Measurements from ENCODE around the gene WNK2. TPM values are rescaled to one million over a fixed set of nuclear protein-coding genes. Genes with fewer than 3 reads are reported as not detected.

Gene WNK2
- total RNA-seq, 1 experiment from 2014 or later, result 0.07 TPM

- intact Hi-C loops (cut with micrococcal nuclease), result no loop called here
- Mint-ChIP-seq H3K27me3 (ENCODE audit: insufficient read depth, unreplicated experiment) (no peaks in the 10 kb centered on the region), H3K4me3 (ENCODE audit: unreplicated experiment) (no peak overlapping the region), H3K4me1 (ENCODE audit: insufficient read depth, unreplicated experiment) (no peaks in the 10 kb centered on the region), H3K36me3 (ENCODE audit: insufficient read depth, unreplicated experiment) (no peaks in the 10 kb centered on the region), H3K9me3 (ENCODE audit: unreplicated experiment) (no peaks in the 10 kb centered on the region), H3K27ac (ENCODE audit: low read depth, unreplicated experiment) (no peak overlapping the region)
- TF ChIP-seq CTCF (IDR thresholded peaks at IDR 0.05; ENCODE audit: unreplicated experiment), result no peak
- no TSS peak for BruUV-seq (replicated peaks)
- ChIA-PET POLR2A (interaction anchor here (0.6 kb wide), 1 partner anchor 995 kb away, joined by 3 read pairs; no protein-coding TSS in a partner anchor), CTCF (interaction anchor here (0.9 kb wide), 1 partner anchor 107 kb away, joined by 3 read pairs; no protein-coding TSS in a partner anchor)
- DNase-seq (ENCODE audit: unreplicated experiment), result no peak
Measured at GRCh38 chr9:93262537-93263310, 78.8 kb downstream of the WNK2 start.

DNA sequence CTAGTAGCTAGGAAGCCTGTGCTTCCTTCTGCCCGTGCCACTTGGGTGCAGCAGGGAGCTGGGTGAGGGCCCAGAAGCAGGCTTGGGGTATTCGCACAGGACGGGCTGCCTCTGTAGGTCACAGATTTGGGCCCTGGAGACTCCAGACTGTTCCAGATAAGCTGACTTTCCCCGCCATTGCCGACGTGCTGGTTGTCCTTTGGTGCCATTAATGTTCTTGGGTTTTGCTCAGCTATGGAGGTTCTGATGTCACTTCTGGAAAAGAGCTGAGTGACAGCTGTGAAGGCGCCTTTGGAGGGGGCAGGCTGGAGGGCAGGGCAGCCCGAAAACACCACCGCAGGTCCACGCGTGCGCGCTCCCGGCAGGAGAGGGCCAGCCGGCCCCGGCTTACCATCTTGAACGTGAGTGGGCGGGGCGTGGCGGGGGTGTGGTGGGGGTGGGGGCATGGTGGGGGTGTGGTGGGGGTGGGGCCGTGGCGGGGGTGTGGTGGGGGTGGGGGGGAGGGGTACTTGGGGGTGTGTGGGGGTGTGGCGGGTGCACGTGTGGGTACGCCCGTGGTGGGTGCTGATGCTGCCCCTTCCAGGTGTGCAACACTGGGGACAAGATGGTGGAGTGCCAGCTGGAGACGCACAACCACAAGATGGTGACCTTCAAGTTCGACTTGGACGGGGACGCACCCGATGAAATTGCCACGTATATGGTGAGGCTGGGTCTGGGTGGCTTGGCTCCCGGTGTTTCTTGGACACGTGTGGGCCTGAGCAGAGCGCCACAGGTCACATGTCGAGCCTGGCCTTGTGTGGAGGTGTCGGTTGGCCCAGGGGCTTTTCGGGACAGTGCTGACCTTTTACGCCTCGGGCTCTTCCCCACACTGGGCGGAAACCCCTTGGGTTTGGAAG, 79.6 kb downstream of the WNK2 start:
- Mint-ChIP-seq H3K4me3 (ENCODE audit: unreplicated experiment) (no peak overlapping the region), H3K27me3 (ENCODE audit: insufficient read depth, unreplicated experiment) (no peaks in the 10 kb centered on the region), H3K4me1 (ENCODE audit: insufficient read depth, unreplicated experiment) (no peaks in the 10 kb centered on the region), H3K9me3 (ENCODE audit: unreplicated experiment) (no peaks in the 10 kb centered on the region), H3K36me3 (ENCODE audit: insufficient read depth, unreplicated experiment) (no peaks in the 10 kb centered on the region), H3K27ac (ENCODE audit: low read depth, unreplicated experiment) (no peak overlapping the region)
- BruUV-seq (replicated peaks), result no TSS peak
- ChIA-PET POLR2A (no interaction called here), CTCF (no interaction called here)
- intact Hi-C loops (cut with micrococcal nuclease), result no loop called here
- TF ChIP-seq CTCF (IDR thresholded peaks at IDR 0.05; ENCODE audit: unreplicated experiment), result no peak
- DNase-seq (ENCODE audit: unreplicated experiment), result no peak

DNA sequence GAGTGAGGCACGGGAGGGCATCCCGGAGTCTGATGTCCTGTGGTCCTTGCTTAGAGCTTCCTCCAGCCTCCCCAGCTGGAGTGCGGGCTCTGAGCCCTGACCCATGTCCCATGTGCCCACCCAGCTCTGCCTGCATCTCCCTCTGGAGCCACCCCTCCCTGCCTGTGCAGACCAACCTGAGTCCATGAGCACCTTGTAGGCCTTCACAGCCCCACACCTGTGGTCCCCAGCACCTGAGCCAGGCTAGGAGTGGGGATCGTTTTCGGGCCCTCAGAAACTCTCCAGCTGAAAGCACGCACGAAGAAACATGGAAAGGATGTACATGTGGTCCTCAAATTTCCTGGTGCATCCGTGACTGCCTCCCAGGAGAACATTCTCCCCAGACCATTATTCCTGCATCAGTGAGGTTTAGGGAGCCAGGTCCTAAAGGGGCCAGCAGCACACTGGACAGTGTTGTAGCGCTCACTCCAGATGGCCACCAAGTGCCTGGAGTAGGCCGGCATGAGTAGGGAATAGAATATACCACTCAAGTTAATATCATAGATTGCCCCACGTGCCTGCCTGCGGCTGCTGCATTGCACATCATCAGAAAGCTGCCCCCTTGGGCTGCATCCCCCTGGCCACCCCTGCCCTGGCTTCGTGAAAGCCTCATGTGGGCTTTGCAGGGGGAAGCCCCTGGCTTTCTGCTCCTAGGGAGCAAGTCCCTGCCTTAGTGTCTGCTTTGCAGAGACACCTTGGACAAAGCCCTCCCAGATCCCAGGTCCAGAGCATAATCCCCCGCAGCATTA, 80.6 kb downstream of the WNK2 start:
- intact Hi-C loops (cut with micrococcal nuclease), result no loop called here

More for the DNA sequence above, 80.6 kb downstream of the WNK2 start:
- peaks cover 2% of the 10 kb centered on the region for H3K27me3 Mint-ChIP-seq (ENCODE audit: insufficient read depth, unreplicated experiment)
- H3K9me3 Mint-ChIP-seq (ENCODE audit: unreplicated experiment), result no peaks in the 10 kb centered on the region
- CTCF ChIA-PET, result no interaction called here
- DNase-seq (ENCODE audit: unreplicated experiment), result no peak
- H3K4me1 Mint-ChIP-seq (ENCODE audit: insufficient read depth, unreplicated experiment), result no peaks in the 10 kb centered on the region
- POLR2A ChIA-PET, result no interaction called here
- no TSS peak for BruUV-seq (replicated peaks)
- no peak overlapping the region for H3K4me3 Mint-ChIP-seq (ENCODE audit: unreplicated experiment)
- no peak for TF ChIP-seq CTCF (IDR thresholded peaks at IDR 0.05; ENCODE audit: unreplicated experiment)
- no peak overlapping the region for H3K27ac Mint-ChIP-seq (ENCODE audit: low read depth, unreplicated experiment)
- no peaks in the 10 kb centered on the region for H3K36me3 Mint-ChIP-seq (ENCODE audit: insufficient read depth, unreplicated experiment)

Measured in MCF 10A (cell line).